Myometrial cell (primary cell): ENCODE results near the gene GJC2. TPM values are rescaled to one million over a fixed set of nuclear protein-coding genes. Genes with fewer than 3 reads are reported as not detected.

Experiments used
- total RNA-seq: library from RNA; depleted of rRNA; stranded (reverse); fragments of >200 nt; gene quantifications from 2 replicates; pipeline ENCODE4 v1.2.3, GENCODE V29; 2015

The GJC2 gene
- 3.9 and 4.0 TPM in 2 replicates for total RNA-seq

GRCh38 chr1:228149406-228150119 lies at the start of gene GJC2:
Gene GJC2, plus strand, starts transcription at chr1:228149930. Its CDS starts 7,829 bp downstream, at chr1:228157759.

GRCh38 chr1:228102791-228103620 lies 46.7 kb upstream of the GJC2 start, which contains the start of gene C1orf35:
Gene C1orf35, minus strand, starts transcription at chr1:228103325. Its CDS starts 98 bp downstream, at chr1:228103227.

GRCh38 chr1:228109073-228109961 lies 40.4 kb upstream of the GJC2 start, which contains the start of gene MRPL55:
Gene MRPL55, minus strand, starts transcription at chr1:228109299. Its CDS starts 1,039 bp downstream, at chr1:228108260.

GRCh38 chr1:228139931-228140723 lies 9.6 kb upstream of the GJC2 start, which contains the start of gene GUK1:
Gene GUK1, plus strand, starts transcription at chr1:228140279. Its CDS starts 24 bp downstream, at chr1:228140303.

GRCh38 chr1:228165372-228166169 lies 15.8 kb downstream of the GJC2 start, which contains the start of gene IBA57:
Gene IBA57, plus strand, starts transcription at chr1:228165804. Its CDS starts 13 bp downstream, at chr1:228165817.

GRCh38 chr1:228207851-228208821 lies 58.4 kb downstream of the GJC2 start, which contains the start of gene OBSCN:
Gene OBSCN, plus strand, starts transcription at chr1:228208044. Its CDS starts 3,740 bp downstream, at chr1:228211784.

Other genes starting within 250 kb of the GJC2 start
- gene WNT9A, start 202.0 kb upstream of the GJC2 start, total RNA-seq = under 0.01 and 0.29 TPM in 2 replicates
- gene WNT3A, start 142.9 kb upstream of the GJC2 start, total RNA-seq = not detected in 2 replicates
- 604 and 664 TPM in 2 replicates for gene ARF1, start 67.2 kb upstream of the GJC2 start, total RNA-seq
- gene C1orf35, start 46.6 kb upstream of the GJC2 start, total RNA-seq = 21.1 and 24.5 TPM in 2 replicates
- gene MRPL55, start 40.6 kb upstream of the GJC2 start, total RNA-seq = 102 and 117 TPM in 2 replicates
- 404 and 525 TPM in 2 replicates for gene GUK1, start 9.7 kb upstream of the GJC2 start, total RNA-seq
- gene IBA57, start 15.9 kb downstream of the GJC2 start, total RNA-seq = 2.3 and 7.4 TPM in 2 replicates
- gene OBSCN, start 58.1 kb downstream of the GJC2 start, total RNA-seq = 3.4 and 15.0 TPM in 2 replicates